Ectodermal cell (in vitro differentiated cells): ENCODE measurements around the gene SRGAP1.

Experiments used
- H3K27ac ChIP-seq: 2 replicates; pipeline ENCODE4 v1.7.0; 2013; ENCODE audit warnings: mild to moderate bottlenecking, low read depth, low read length; ENCODE audit not compliant: insufficient read depth, poor library complexity, severe bottlenecking
- H3K27me3 ChIP-seq: 2 replicates; pipeline ENCODE4 v1.7.0; 2013; ENCODE audit warnings: mild to moderate bottlenecking, low read length; ENCODE audit not compliant: insufficient read depth, control insufficient read depth, poor library complexity, severe bottlenecking
- H3K36me3 ChIP-seq: one replicate; pipeline ENCODE4 v1.7.0; 2013; ENCODE audit warnings: low read length; ENCODE audit not compliant: control insufficient read depth, insufficient read depth
- H3K4me1 ChIP-seq: one replicate; pipeline ENCODE4 v1.7.0; 2013; ENCODE audit warnings: low read length; ENCODE audit not compliant: control insufficient read depth, insufficient read depth
- H3K4me3 ChIP-seq: 2 replicates; pipeline ENCODE4 v1.7.0; 2013; ENCODE audit warnings: low read depth, low read length, control low read depth; ENCODE audit not compliant: insufficient read depth
- H3K9me3 ChIP-seq: 2 replicates; pipeline ENCODE4 v1.7.0; 2013; ENCODE audit warnings: mild to moderate bottlenecking, low read length, moderate library complexity; ENCODE audit not compliant: control insufficient read depth
- WGBS, 2 experiments: methylation state at CpG; one replicate each; pipeline ENCODE4 v1.1.7; 2013; ENCODE audit warnings: missing lambda C conversion rate in 2 of 2; 5-methylcytosine and 5-hydroxymethylcytosine counted together

The SRGAP1 gene

DNA sequence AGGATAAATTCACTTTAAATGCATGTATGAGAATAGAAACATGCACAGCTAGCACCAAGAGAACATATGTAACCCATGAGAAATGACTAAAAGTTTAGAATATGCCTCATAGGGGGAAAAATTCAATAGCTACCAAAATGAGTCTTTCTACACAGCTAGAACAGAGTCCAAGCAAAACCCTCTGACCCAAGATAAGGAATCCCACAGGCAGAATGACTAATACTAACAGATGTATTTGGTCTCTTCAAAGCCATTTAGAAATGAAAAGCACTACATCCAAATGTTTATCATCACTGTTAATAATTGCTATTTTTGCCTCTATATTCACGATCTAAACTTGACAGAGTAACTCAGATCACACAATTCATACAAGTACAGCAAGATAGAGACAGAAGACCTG, 333.6 kb downstream of the SRGAP1 start:
- no peaks in the 10 kb centered on the region for H3K9me3 ChIP-seq
- H3K27ac ChIP-seq, result no peak overlapping the region
- H3K36me3 ChIP-seq, result no peaks in the 10 kb centered on the region
- 75 to 100% methylated on average over 1 of the region's 1 CpG for WGBS, 2 experiments
- H3K27me3 ChIP-seq, result no peaks in the 10 kb centered on the region
- no peaks in the 10 kb centered on the region for H3K4me1 ChIP-seq
- no peak overlapping the region for H3K4me3 ChIP-seq

- WGBS, 2 experiments, result 91% methylated on average over 5 of the region's 5 CpGs
- H3K27me3 ChIP-seq, result no peaks in the 10 kb centered on the region
- H3K27ac ChIP-seq, result no peak overlapping the region
- H3K4me1 ChIP-seq, result no peaks in the 10 kb centered on the region
- H3K9me3 ChIP-seq, result no peaks in the 10 kb centered on the region
- H3K36me3 ChIP-seq, result no peaks in the 10 kb centered on the region
- no peak overlapping the region for H3K4me3 ChIP-seq
Measured at GRCh38 chr12:64180951-64181350, 336.5 kb downstream of the SRGAP1 start.

DNA sequence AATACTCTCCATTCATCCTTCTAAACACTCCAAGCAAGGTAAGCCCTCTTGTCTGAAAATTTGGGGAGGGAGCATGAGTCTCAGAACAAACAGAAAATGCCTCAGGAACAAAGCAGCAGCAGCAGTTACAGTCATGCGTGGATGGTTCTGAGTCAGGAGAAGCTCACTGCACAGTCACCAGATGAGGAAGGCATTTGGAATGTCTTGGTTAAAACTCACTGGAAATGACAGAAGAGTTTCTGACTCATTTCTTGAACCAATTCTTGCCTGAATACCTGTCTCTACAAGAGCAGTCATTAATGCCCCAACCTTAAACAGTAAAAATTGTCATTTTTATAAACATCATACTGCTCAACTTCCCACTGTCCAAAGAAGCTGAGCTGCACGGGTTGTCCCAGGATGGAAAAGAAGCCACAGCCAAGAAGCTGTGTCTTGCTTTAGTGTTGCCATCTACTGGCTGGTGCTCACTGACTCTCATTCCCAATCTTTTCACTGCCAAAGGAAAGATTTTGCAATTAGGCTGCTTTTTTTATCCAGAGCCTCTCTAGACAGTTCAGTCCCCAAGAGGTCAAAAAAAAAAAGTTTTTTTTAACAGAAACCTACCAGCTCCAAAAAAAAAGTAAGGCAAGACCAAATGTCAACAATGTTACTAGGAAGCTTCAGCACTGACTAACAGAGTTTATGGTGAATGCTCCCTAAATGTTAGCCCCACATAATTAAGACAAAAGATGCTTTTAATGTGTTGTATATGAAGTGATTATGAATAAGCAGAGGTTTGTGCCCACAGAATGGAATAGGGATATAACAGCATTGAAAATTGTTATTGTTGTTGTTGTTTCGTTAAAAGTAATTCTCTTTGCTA, 337.2 kb downstream of the SRGAP1 start:
- Histone ChIP-seq H3K4me3 (no peak overlapping the region), H3K27ac (no peak overlapping the region), H3K27me3 (no peaks in the 10 kb centered on the region), H3K9me3 (no peaks in the 10 kb centered on the region), H3K36me3 (no peaks in the 10 kb centered on the region), H3K4me1 (no peaks in the 10 kb centered on the region)
- WGBS, 2 experiments, result 53 to 58% methylated on average over 3 of the region's 3 CpGs

GRCh38 chr12:64184216-64184615, 339.7 kb downstream of the SRGAP1 start:
- Histone ChIP-seq H3K4me3 (no peak overlapping the region), H3K9me3 (no peaks in the 10 kb centered on the region), H3K27me3 (no peaks in the 10 kb centered on the region), H3K4me1 (no peaks in the 10 kb centered on the region), H3K36me3 (no peaks in the 10 kb centered on the region), H3K27ac (no peak overlapping the region)
- 93 to 96% methylated on average over 1 of the region's 1 CpG for WGBS, 2 experiments

DNA sequence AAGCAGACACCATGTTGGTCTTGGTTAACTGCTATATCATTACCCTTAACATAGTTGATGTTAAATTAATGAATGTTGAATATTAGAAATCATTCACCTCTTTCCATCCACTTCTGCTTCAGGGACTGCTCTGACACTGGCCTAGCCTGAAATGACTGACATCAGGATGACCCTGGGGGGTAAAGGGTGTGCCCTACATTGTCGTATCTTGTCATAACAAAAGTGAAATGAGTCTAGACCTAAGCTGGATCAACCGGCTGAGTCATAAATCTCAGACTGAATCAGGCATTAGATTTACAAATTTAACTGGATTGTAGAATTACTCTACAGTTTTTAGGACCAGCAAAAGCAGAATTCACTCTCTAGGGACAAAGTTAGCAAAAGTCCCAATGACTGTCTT, 342.3 kb downstream of the SRGAP1 start:
- H3K27me3 ChIP-seq, result no peaks in the 10 kb centered on the region
- WGBS, 2 experiments, result 89 to 98% methylated on average over 2 of the region's 2 CpGs
- no peak overlapping the region for H3K27ac ChIP-seq
- no peaks in the 10 kb centered on the region for H3K36me3 ChIP-seq
- H3K9me3 ChIP-seq, result no peaks in the 10 kb centered on the region
- no peak overlapping the region for H3K4me3 ChIP-seq
- no peaks in the 10 kb centered on the region for H3K4me1 ChIP-seq

DNA sequence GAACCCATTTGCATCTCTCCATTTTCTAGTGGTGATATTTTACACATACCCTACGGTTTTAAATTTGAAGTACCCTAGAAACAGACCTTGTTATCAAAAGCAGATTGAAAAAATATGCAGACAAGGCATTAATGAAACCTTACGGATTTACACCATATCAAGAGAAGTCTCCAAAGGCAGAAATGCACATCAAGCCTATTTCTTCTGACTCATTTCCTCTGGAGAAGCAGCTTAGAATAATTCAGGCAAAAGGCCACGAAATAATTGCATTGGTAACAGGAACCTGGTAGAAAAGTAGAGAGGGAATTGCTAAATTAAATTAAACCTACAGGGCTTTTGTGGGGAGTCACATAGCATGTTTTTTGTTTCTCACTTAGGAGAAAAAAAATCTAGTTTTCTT, 342.9 kb downstream of the SRGAP1 start:
- Histone ChIP-seq H3K36me3 (no peaks in the 10 kb centered on the region), H3K4me3 (no peak overlapping the region), H3K27me3 (no peaks in the 10 kb centered on the region), H3K9me3 (no peaks in the 10 kb centered on the region), H3K4me1 (no peaks in the 10 kb centered on the region), H3K27ac (no peak overlapping the region)
- 80 to 92% methylated on average over 3 of the region's 3 CpGs for WGBS, 2 experiments

DNA sequence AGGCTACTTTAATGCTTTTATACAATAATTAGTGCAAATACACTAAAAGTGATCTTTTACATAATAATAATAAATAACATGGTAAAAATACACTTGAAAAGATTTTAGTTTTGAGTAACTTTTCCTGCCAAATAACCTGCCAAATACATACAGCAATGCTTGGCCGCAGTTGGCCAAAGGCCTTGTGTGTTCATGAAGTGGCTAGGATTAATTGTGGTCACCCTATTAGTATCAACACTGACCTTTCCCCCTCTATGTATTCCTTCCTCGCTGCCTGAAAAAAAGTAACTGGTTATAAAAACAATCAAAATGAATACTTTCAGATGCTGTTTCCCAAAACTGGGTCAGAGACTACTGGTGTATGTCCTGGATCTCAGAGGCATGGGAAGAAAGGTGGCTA, 343.3 kb downstream of the SRGAP1 start:
- H3K4me1 ChIP-seq, result no peaks in the 10 kb centered on the region
- H3K9me3 ChIP-seq, result no peaks in the 10 kb centered on the region
- WGBS, 2 experiments, result 95 to 100% methylated on average over 2 of the region's 2 CpGs
- no peaks in the 10 kb centered on the region for H3K36me3 ChIP-seq
- H3K4me3 ChIP-seq, result no peak overlapping the region
- no peak overlapping the region for H3K27ac ChIP-seq
- no peaks in the 10 kb centered on the region for H3K27me3 ChIP-seq

DNA sequence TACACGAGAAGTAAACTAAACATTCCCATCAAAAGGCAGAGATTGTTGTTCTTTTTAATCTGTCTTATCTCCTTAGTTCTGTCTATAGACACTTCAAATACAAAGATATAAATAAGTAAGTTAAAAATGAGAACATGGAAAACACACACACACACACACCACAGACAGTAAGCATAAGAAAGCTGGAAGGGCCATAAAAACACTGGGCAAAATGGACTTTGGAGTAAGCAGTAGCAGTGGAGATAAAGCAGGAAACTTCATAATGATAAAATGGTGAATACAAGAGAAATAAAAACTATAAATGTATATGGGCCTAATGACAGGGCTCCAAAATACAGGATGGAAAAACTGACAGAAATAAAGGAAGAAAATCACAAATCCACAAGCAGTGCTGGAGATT, 345.0 kb downstream of the SRGAP1 start:
- H3K4me1 ChIP-seq, result no peaks in the 10 kb centered on the region
- H3K36me3 ChIP-seq, result no peaks in the 10 kb centered on the region
- H3K27ac ChIP-seq, result no peak overlapping the region
- no peaks in the 10 kb centered on the region for H3K27me3 ChIP-seq
- no peaks in the 10 kb centered on the region for H3K9me3 ChIP-seq
- H3K4me3 ChIP-seq, result no peak overlapping the region
- WGBS, 2 experiments, result 80 to 100% methylated on average over 1 of the region's 1 CpG

DNA sequence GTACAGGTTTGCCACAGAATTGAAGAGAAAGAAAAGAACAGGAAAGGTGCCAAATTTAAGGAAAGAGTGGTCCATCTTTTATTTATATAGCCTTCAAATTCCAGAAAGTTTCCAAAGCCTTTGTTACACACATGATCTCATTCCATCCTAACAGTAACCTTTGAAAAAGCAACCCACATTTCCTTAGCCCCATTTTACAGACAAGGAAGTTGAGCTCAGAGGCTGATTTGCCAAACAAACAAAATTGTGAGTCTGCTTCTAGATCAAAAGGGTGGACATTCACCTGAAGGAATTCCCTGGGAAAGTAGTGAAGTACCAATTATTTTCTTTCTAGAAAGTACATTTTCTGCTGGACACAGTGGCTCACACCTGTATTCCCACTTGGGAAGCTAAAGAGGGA, 345.6 kb downstream of the SRGAP1 start:
- H3K9me3 ChIP-seq, result no peaks in the 10 kb centered on the region
- no peaks in the 10 kb centered on the region for H3K27me3 ChIP-seq
- no peak overlapping the region for H3K27ac ChIP-seq
- no peak overlapping the region for H3K4me3 ChIP-seq
- H3K36me3 ChIP-seq, result no peaks in the 10 kb centered on the region
- H3K4me1 ChIP-seq, result no peaks in the 10 kb centered on the region

GRCh38 chr12:64192644-64193444, 348.3 kb downstream of the SRGAP1 start:
- no peaks in the 10 kb centered on the region for H3K4me1 ChIP-seq
- no peak overlapping the region for H3K27ac ChIP-seq
- 97% methylated on average over 7 of the region's 7 CpGs for WGBS, 2 experiments
- no peak overlapping the region for H3K4me3 ChIP-seq
- H3K9me3 ChIP-seq, result no peaks in the 10 kb centered on the region
- no peaks in the 10 kb centered on the region for H3K36me3 ChIP-seq
- no peaks in the 10 kb centered on the region for H3K27me3 ChIP-seq
